GM12891 (cell line): ENCODE data around the gene IGSF10.

Experiments
- DNase-seq: peaks from one replicate; pipeline ENCODE4 v3.0.0; 2011; ENCODE audit warnings: low spot score; ENCODE audit not compliant: insufficient read length
- FAIRE-seq: peaks from 2 replicates; lab custom pipeline; 2011; peaks lifted over from hg19 to GRCh38; lab: Jason Lieb, UNC
- PAX5 ChIP-seq: IDR thresholded peaks from 2 replicates; pipeline ENCODE4 v1.6.1; 2011; ENCODE audit warnings: low read length, moderate library complexity, mild to moderate bottlenecking; ENCODE audit not compliant: insufficient read depth, severe bottlenecking
- POLR2A ChIP-seq: IDR thresholded peaks from 2 replicates; pipeline ENCODE4 v1.6.1; 2011; ENCODE audit warnings: low read depth, low read length, control low read depth
- POLR2AphosphoS5 ChIP-seq: IDR thresholded peaks from 2 replicates; pipeline ENCODE4 v1.6.1; 2011; ENCODE audit warnings: low read depth, low read length, control low read depth
- POU2F2 ChIP-seq: IDR thresholded peaks from 2 replicates; pipeline ENCODE4 v1.6.1; 2011; ENCODE audit warnings: low read depth, mild to moderate bottlenecking, control low read depth, low read length, moderate library complexity
- SPI1 ChIP-seq: IDR thresholded peaks from 2 replicates; pipeline ENCODE4 v1.6.1; 2011; ENCODE audit warnings: low read depth, low read length, control low read depth
- TAF1 ChIP-seq: IDR thresholded peaks from 2 replicates; pipeline ENCODE4 v1.6.1; 2011; ENCODE audit warnings: low read depth, low read length, control low read depth

Gene IGSF10

GRCh38 chr3:151425627-151426340 is 35.1 kb downstream of the IGSF10 start:
- no peak for DNase-seq
- no peak for FAIRE-seq
- TF ChIP-seq POLR2A = no peak
- no peak for TF ChIP-seq PAX5
- TF ChIP-seq POU2F2 = no peak
- TF ChIP-seq TAF1 = no peak
- TF ChIP-seq SPI1 = no peak
- no peak for TF ChIP-seq POLR2AphosphoS5

- TF ChIP-seq POLR2A (no peak), PAX5 (no peak), SPI1 (no peak), TAF1 (no peak), POU2F2 (no peak), POLR2AphosphoS5 (no peak)
- FAIRE-seq = no peak
- no peak for DNase-seq
These were observed 37.8 kb downstream of the IGSF10 start for GRCh38 chr3:151423091-151423490.

- FAIRE-seq = no peak
- TF ChIP-seq SPI1 (no peak), POU2F2 (no peak), PAX5 (no peak)
- DNase-seq = no peak
These were observed 38.9 kb downstream of the IGSF10 start for GRCh38 chr3:151421938-151422337.

- TF ChIP-seq SPI1 (no peak), POLR2A (no peak), TAF1 (no peak), PAX5 (no peak), POLR2AphosphoS5 (no peak), POU2F2 (no peak)
- FAIRE-seq (no peak), DNase-seq (no peak)
These were observed 41.1 kb downstream of the IGSF10 start for GRCh38 chr3:151419806-151420205.

GRCh38 chr3:151415289-151415688 is 45.6 kb downstream of the IGSF10 start:
- TF ChIP-seq POLR2A = no peak
- TF ChIP-seq SPI1 = no peak
- TF ChIP-seq POU2F2 = no peak
- no peak for TF ChIP-seq PAX5
- TF ChIP-seq POLR2AphosphoS5 = no peak
- TF ChIP-seq TAF1 = no peak
- no peak for FAIRE-seq
- DNase-seq = no peak

- TF ChIP-seq PAX5 (no peak), POLR2A (no peak), SPI1 (no peak), TAF1 (no peak), POLR2AphosphoS5 (no peak), POU2F2 (no peak)
- FAIRE-seq = no peak
- DNase-seq = no peak
These were observed 47.9 kb downstream of the IGSF10 start for GRCh38 chr3:151412989-151413388.
